Neural cell (in vitro differentiated cells): ENCODE data around the gene FAF1.

Experiments
- EP300 ChIP-seq: fragments of 450-650 bp; conservative IDR thresholded peaks from 2 replicates; pipeline ENCODE4 v1.6.1; 2014; ENCODE audit warnings: antibody characterized with exemption, mild to moderate bottlenecking, moderate library complexity; ENCODE audit not compliant: poor library complexity, severe bottlenecking
- EZH2 ChIP-seq: fragments of 200-600, 300-800 bp; shearing (Covaris generic), sonication (generic); IDR thresholded peaks from 2 replicates; pipeline ENCODE4 v1.6.1; 2014; ENCODE audit warnings: antibody characterized with exemption, low read length, borderline replicate concordance, mild to moderate bottlenecking; ENCODE audit not compliant: insufficient read depth, poor library complexity, severe bottlenecking
- MXI1 ChIP-seq: fragments of 450-650 bp; conservative IDR thresholded peaks from 2 replicates; pipeline ENCODE4 v1.6.1; 2014; ENCODE audit warnings: antibody characterized with exemption, mild to moderate bottlenecking; ENCODE audit not compliant: poor library complexity, severe bottlenecking
- POLR2AphosphoS5 ChIP-seq: IDR thresholded peaks from 2 replicates; pipeline ENCODE4 v1.6.1; 2012
- RAD21 ChIP-seq: fragments of 450-650 bp; conservative IDR thresholded peaks from 2 replicates; pipeline ENCODE4 v1.6.1; 2014; ENCODE audit warnings: antibody characterized with exemption, mild to moderate bottlenecking, moderate library complexity
- SMC3 ChIP-seq: fragments of 450-650 bp; conservative IDR thresholded peaks from 2 replicates; pipeline ENCODE4 v1.6.1; 2014; ENCODE audit warnings: antibody characterized with exemption, mild to moderate bottlenecking, moderate library complexity; ENCODE audit not compliant: poor library complexity
- TAF1 ChIP-seq: IDR thresholded peaks from 2 replicates; pipeline ENCODE4 v1.6.1; 2012; ENCODE audit warnings: low read depth
- TF ChIP-seq, protein P1 (sequence below): fragments of 450-650 bp; IDR thresholded peaks from 2 replicates; pipeline ENCODE4 v1.5.1; 2014; ENCODE audit warnings: antibody characterized with exemption, mild to moderate bottlenecking, moderate library complexity; ENCODE audit not compliant: poor library complexity, severe bottlenecking

DNA sequence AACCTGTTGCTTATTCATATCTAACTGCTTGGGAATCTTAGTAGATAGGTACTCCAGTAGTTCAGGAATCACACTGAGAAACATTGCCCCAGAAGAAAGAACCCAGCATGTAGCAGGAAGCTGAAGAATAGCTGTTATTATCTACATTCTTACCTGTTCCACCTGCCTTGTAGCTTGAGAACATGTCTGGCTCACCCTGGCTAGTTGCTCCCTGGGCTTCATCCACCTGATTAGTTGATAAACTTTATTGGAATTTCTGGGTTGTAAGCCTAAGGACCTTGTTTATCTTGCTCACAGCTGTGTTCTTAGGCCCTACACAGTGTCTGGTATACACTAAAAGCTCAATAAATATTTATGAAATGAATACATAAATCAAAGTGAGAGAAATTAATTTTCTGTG lies 430.6 kb downstream of the FAF1 start:
- TF ChIP-seq, protein P1, sequence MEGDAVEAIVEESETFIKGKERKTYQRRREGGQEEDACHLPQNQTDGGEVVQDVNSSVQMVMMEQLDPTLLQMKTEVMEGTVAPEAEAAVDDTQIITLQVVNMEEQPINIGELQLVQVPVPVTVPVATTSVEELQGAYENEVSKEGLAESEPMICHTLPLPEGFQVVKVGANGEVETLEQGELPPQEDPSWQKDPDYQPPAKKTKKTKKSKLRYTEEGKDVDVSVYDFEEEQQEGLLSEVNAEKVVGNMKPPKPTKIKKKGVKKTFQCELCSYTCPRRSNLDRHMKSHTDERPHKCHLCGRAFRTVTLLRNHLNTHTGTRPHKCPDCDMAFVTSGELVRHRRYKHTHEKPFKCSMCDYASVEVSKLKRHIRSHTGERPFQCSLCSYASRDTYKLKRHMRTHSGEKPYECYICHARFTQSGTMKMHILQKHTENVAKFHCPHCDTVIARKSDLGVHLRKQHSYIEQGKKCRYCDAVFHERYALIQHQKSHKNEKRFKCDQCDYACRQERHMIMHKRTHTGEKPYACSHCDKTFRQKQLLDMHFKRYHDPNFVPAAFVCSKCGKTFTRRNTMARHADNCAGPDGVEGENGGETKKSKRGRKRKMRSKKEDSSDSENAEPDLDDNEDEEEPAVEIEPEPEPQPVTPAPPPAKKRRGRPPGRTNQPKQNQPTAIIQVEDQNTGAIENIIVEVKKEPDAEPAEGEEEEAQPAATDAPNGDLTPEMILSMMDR: no peak
- TF ChIP-seq EZH2 (no peak), POLR2AphosphoS5 (no peak), MXI1 (no peak), RAD21 (no peak), TAF1 (no peak), SMC3 (no peak), EP300 (no peak)
